Rectal smooth muscle tissue (tissue), 1 donor: ENCODE measurements around the gene MAST4.

Source experiments
- H3K27ac ChIP-seq: one replicate; pipeline ENCODE4 v1.7.0; 2013; ENCODE audit warnings: low read depth, low read length, inconsistent platforms
- H3K27me3 ChIP-seq: one replicate; pipeline ENCODE4 v1.7.0; 2013; ENCODE audit warnings: low read length; ENCODE audit not compliant: control insufficient read depth, insufficient read depth
- H3K36me3 ChIP-seq: one replicate; pipeline ENCODE4 v1.7.0; 2013; ENCODE audit warnings: low read length; ENCODE audit not compliant: control insufficient read depth, insufficient read depth
- H3K4me1 ChIP-seq: one replicate; pipeline ENCODE4 v1.7.0; 2013; ENCODE audit warnings: low read length; ENCODE audit not compliant: control insufficient read depth, insufficient read depth
- H3K4me3 ChIP-seq: one replicate; pipeline ENCODE4 v1.7.0; 2013; ENCODE audit warnings: low read length
- H3K9ac ChIP-seq: one replicate; pipeline ENCODE4 v1.7.0; 2013; ENCODE audit warnings: low read length

MAST4 gene

DNA sequence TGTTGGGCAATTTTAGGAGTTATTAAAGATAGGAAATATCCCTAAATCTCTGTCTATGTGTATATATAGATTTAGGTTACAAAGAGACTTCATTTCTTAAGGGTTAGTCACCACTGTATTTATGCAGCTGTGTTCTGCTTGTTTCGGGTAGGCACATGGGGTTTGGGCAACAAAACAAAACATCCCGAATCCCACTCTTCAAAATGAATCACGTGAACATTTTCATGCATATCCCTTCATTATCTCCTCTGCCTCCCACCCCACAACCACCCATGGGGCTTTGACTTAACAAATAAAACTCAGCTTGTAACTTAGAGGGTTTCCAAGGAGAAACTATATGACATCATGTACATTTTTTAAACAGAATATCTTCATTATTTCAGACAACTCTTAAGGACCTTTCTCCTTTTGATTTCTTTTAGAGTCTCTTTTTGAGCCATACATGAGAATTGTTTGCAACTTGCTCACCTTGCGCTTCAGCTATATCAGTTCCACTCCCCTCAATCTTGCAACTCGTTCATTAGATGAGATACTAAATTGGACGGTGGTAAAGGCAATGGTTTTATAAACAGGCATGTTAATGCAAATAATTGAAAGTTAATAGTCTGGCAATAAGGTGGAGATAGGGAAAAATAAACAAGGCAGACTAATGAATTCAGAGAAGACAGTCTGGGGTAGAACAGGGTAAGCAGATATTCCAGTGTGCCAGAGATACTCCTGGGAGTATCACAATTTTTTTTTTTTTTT lies 463.7 kb downstream of the MAST4 start:
- no peak overlapping the region for H3K9ac ChIP-seq
- H3K27me3 ChIP-seq, result no peaks in the 10 kb centered on the region
- no peak overlapping the region for H3K4me3 ChIP-seq
- no peak overlapping the region for H3K27ac ChIP-seq
- H3K4me1 ChIP-seq, result no peaks in the 10 kb centered on the region
- H3K36me3 ChIP-seq, result no peaks in the 10 kb centered on the region

DNA sequence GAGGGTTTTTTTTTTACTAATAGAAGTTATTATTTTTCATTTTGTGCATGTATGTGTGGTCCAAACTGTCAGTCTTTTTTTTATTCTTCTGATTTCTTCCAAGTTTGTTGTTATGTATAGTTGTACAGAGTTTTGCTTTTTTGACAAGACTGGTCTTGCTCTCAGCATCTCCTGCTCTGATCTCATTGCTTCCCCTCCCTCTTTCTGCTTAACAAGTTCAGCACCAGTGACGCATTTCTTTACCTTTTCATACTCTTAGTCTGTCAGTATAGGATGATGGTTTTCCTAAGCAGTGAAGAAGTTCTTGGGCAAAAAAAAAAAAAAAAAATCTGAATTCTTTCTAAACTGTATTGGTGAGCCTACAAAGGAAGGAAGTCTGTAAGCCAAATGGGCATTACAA lies 465.3 kb downstream of the MAST4 start:
- no peak overlapping the region for H3K4me3 ChIP-seq
- no peaks in the 10 kb centered on the region for H3K4me1 ChIP-seq
- H3K9ac ChIP-seq, result no peak overlapping the region
- H3K27me3 ChIP-seq, result no peaks in the 10 kb centered on the region
- H3K36me3 ChIP-seq, result no peaks in the 10 kb centered on the region
- H3K27ac ChIP-seq, result no peak overlapping the region

DNA sequence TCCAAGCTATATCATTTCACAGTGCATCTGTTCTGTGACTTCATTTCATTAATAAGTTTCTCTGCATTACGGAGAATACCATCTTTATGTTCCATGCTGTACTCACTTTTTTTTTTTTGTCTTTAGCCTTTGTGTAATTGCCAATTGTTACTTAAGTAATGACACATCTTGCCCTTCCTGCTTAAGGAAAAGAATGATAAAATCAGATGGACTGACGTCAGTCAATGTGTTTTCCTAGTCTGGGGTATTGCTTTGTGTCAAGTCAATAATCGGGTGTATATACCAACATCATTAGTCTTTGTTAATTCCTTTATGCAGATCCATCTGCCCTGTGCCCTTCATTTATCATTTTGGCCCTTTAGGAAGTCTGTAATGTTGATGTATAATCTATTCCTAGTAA lies 466.9 kb downstream of the MAST4 start:
- Histone ChIP-seq H3K36me3 (no peaks in the 10 kb centered on the region), H3K4me1 (no peaks in the 10 kb centered on the region), H3K9ac (no peak overlapping the region), H3K27me3 (no peaks in the 10 kb centered on the region), H3K4me3 (no peak overlapping the region), H3K27ac (no peak overlapping the region)

GRCh38 chr5:67063791-67064190 lies 467.6 kb downstream of the MAST4 start:
- no peaks in the 10 kb centered on the region for H3K36me3 ChIP-seq
- H3K4me1 ChIP-seq, result no peaks in the 10 kb centered on the region
- no peaks in the 10 kb centered on the region for H3K27me3 ChIP-seq
- no peak overlapping the region for H3K27ac ChIP-seq
- H3K9ac ChIP-seq, result no peak overlapping the region
- H3K4me3 ChIP-seq, result no peak overlapping the region

GRCh38 chr5:67065237-67065636 lies 469.0 kb downstream of the MAST4 start:
- Histone ChIP-seq H3K36me3 (no peaks in the 10 kb centered on the region), H3K9ac (no peak overlapping the region), H3K4me3 (no peak overlapping the region), H3K4me1 (no peaks in the 10 kb centered on the region), H3K27me3 (no peaks in the 10 kb centered on the region), H3K27ac (no peak overlapping the region)

DNA sequence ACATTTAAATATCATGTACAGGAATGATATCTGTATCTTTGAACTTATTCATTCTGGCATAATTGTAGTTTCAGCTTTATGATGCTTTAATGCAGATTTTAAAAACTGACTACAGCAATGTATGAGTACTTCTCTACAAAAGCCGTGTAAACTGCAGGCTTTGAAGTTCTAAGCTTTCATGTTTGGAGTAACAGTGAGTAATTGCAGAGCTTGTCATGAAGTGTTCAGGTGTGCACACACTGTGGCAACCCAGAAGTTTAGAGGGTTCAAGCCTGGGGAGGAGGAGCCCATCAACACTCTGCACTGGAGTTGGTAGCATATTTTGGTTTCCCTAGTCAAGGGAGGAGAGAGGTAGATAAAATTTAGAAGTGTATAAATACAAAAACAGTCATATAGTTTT lies 469.5 kb downstream of the MAST4 start:
- Histone ChIP-seq H3K9ac (no peak overlapping the region), H3K27ac (no peak overlapping the region), H3K4me1 (no peaks in the 10 kb centered on the region), H3K4me3 (no peak overlapping the region), H3K27me3 (no peaks in the 10 kb centered on the region), H3K36me3 (no peaks in the 10 kb centered on the region)

DNA sequence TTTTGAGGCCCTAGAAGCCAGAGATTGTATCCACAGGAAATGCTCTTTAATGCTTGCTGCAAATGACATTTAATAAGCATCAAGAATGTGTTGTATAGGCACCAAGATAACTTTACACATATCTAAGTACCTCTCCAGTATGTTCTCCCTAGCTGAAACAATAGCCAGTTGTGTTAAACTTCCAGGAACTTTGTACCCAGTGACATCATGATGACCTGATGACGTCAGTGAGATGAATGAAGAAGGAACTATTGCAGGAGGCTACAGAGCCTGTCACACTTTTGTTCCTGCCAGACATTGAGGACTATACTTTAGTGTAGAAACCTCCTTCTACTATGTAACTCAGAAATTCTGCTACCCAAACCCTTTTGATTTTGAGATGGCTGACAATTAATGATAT lies 470.6 kb downstream of the MAST4 start:
- Histone ChIP-seq H3K36me3 (no peaks in the 10 kb centered on the region), H3K4me1 (no peaks in the 10 kb centered on the region), H3K27ac (no peak overlapping the region), H3K4me3 (no peak overlapping the region), H3K9ac (no peak overlapping the region), H3K27me3 (no peaks in the 10 kb centered on the region)

GRCh38 chr5:67073045-67073680 lies 477.0 kb downstream of the MAST4 start:
- H3K4me1 ChIP-seq, result no peaks in the 10 kb centered on the region
- no peak overlapping the region for H3K27ac ChIP-seq
- H3K9ac ChIP-seq, result no peak overlapping the region
- no peaks in the 10 kb centered on the region for H3K36me3 ChIP-seq
- H3K27me3 ChIP-seq, result no peaks in the 10 kb centered on the region
- no peak overlapping the region for H3K4me3 ChIP-seq

GRCh38 chr5:67077296-67077695 lies 481.1 kb downstream of the MAST4 start:
- Histone ChIP-seq H3K4me1 (no peaks in the 10 kb centered on the region), H3K27ac (no peak overlapping the region), H3K9ac (no peak overlapping the region), H3K27me3 (no peaks in the 10 kb centered on the region), H3K4me3 (no peak overlapping the region), H3K36me3 (no peaks in the 10 kb centered on the region)

DNA sequence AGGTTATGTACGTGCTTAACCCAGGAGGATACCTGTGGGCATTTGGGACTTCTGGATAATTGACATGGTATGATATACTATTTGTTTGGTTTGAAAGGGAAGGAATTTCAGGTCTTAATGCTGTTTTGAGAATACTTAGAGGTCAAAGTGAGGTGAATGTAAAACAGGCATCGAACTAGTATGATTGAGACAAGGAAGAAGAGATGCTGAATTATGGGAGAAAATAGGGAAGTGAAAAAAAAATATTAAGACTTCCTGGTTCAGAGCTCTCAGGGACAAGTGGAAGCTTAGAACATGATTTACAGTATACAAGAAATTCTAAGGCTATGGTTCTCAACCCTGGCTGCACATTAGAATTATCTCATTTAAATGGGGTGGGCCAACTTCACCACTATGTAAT lies 485.1 kb downstream of the MAST4 start:
- Histone ChIP-seq H3K27me3 (no peaks in the 10 kb centered on the region), H3K36me3 (no peaks in the 10 kb centered on the region), H3K27ac (no peak overlapping the region), H3K9ac (no peak overlapping the region), H3K4me1 (no peaks in the 10 kb centered on the region), H3K4me3 (no peak overlapping the region)

DNA sequence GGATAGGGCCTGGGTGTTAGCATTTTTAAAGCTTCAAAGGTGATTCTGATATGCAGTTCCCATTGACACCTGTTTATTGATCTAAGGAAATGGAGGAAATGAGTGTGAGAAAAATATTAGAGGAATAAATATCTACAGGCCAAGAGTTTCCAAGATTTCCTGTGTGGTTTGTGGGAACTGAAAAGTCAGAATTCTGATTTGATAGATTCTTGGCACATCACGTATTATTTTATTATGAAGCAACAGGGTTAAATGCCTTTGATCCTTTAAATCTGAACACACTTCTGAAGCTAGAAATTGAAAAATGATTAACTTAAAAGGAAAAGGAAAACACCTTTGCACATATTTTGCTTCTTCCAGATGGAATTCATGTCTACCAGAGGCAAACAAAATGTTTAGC lies 486.7 kb downstream of the MAST4 start:
- Histone ChIP-seq H3K27me3 (no peaks in the 10 kb centered on the region), H3K36me3 (no peaks in the 10 kb centered on the region), H3K9ac (no peak overlapping the region), H3K4me1 (no peaks in the 10 kb centered on the region), H3K27ac (no peak overlapping the region), H3K4me3 (no peak overlapping the region)

DNA sequence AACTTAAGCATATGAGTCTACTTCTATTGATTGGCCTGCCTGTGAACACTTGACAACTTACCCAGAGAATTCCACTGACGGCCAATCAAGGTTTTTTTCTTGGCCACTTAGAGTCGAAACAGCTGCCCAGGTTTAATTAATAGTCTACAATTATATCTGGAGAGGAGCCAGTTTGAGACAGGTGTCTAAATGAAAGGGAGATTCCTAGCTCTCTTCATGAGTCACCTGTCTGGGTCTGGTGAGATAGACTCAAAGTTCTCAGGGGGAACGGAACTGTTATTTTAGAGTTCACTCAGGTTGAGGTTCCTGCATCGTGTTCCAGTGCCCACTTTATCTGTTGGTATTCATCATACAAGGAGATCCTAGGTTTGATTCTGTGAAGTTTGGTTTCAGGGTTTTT lies 489.4 kb downstream of the MAST4 start:
- Histone ChIP-seq H3K9ac (no peak overlapping the region), H3K36me3 (no peaks in the 10 kb centered on the region), H3K27ac (no peak overlapping the region), H3K4me1 (peaks cover 5% of the 10 kb centered on the region), H3K27me3 (no peaks in the 10 kb centered on the region), H3K4me3 (no peak overlapping the region)

DNA sequence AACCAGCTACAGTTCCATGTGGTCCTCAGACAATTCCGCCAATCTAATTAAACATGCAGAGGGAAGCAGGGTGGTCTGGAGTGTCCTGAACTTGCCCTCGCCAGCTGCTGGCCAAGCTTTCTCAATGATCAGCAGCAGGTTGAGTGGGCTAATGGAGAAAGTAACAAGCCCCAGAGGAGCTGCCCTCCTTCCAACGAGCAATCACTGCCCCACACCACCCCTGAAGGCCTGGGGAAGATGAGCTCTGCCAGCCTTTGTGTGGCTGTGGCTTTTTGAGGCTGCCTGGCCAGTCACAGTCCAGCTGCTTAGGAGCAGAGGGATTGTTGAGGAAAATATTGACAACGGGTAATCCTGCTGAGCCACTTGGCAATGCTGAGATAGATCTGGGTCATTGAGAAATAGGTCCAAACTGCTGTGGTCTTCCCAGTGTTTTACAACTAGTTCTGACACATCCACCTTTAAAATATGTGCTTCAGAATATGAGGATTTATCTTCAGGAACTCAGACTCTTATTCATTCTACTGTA lies 493.1 kb downstream of the MAST4 start:
- H3K4me1 ChIP-seq, result peaks cover 12% of the 10 kb centered on the region
- H3K36me3 ChIP-seq, result no peaks in the 10 kb centered on the region
- no peaks in the 10 kb centered on the region for H3K27me3 ChIP-seq
- H3K4me3 ChIP-seq, result no peak overlapping the region
- H3K9ac ChIP-seq, result no peak overlapping the region
- H3K27ac ChIP-seq, result peak overlapping the region; percentile 28
